SK-N-MC (cell line): Measurements from ENCODE around the gene PPARA.

Experiments
- EZH2 ChIP-seq: fragments of 200-600 bp; sonication (generic); IDR thresholded peaks from one replicate; pipeline ENCODE4 v1.6.1; 2017; ENCODE audit warnings: antibody characterized with exemption
- FOXP2 ChIP-seq: optimal IDR thresholded peaks from 2 replicates; pipeline ENCODE3; 2011; ENCODE audit warnings: mild to moderate bottlenecking, moderate library complexity; ENCODE audit not compliant: insufficient read depth; ENCODE audit errors: extremely low read length, control extremely low read depth
- POLR2AphosphoS5 ChIP-seq: IDR thresholded peaks from 2 replicates; pipeline ENCODE4 v1.6.1; 2012; ENCODE audit warnings: mild to moderate bottlenecking, low read depth, low read length, borderline replicate concordance

DNA sequence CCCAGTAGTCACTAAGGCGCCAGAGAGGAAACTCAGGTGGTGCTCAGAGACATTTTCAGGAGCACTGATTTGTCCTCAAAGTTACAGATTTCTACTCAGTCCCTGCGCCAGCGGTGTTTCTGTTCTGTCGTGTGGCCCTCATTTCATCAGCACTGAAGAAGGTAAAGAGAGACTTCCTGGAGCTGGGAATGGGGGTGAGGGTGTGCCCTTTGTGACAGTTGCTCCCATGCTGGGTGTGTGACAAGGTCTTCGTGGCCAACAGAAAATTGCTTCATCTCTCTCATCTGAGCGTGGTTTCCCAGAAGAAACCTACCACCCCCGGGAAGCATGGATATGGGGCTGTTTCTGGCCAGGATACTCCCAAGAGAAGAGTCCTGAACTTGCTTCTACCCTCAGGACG, 2.0 kb upstream of the PPARA start:
- TF ChIP-seq POLR2AphosphoS5 (no peak), EZH2 (no peak), FOXP2 (no peak)
